NCI-H2081 (cell line): Measurements from ENCODE around the gene NFKBIE.
A peak's percentile ranks its signal among the peaks of the same experiment; 100 is the strongest.

ENCODE experiments used
- DNase-seq, 2 experiments: peaks; one replicate each; lab custom pipeline; 2025; lab: John Stamatoyannopoulos, UW

The NFKBIE gene

GRCh38 chr6:44297063-44298038, 32.0 kb upstream of the NFKBIE start:
- DNase-seq = peak; percentile 50 to 63

GRCh38 chr6:44294832-44295791, 29.8 kb upstream of the NFKBIE start:
- no peak for DNase-seq

GRCh38 chr6:44292661-44293365, 27.5 kb upstream of the NFKBIE start:
- DNase-seq = no peak

- no peak for DNase-seq
Measured at GRCh38 chr6:44291841-44292240, 26.5 kb upstream of the NFKBIE start.

- DNase-seq = no peak
Measured at GRCh38 chr6:44289726-44290260, 24.4 kb upstream of the NFKBIE start.

GRCh38 chr6:44286747-44287146, 21.4 kb upstream of the NFKBIE start:
- no peak for DNase-seq

- DNase-seq = no peak
Measured at GRCh38 chr6:44286285-44286565, 20.9 kb upstream of the NFKBIE start.

- no peak for DNase-seq
Measured at GRCh38 chr6:44285552-44286284, 20.4 kb upstream of the NFKBIE start.

- no peak for DNase-seq
Measured at GRCh38 chr6:44284867-44285266, 19.5 kb upstream of the NFKBIE start.

- DNase-seq = no peak
Measured at GRCh38 chr6:44284121-44284520, 18.8 kb upstream of the NFKBIE start.

GRCh38 chr6:44278774-44279697, 13.7 kb upstream of the NFKBIE start:
- DNase-seq = no peak

GRCh38 chr6:44278315-44278714, 13.0 kb upstream of the NFKBIE start:
- no peak for DNase-seq

GRCh38 chr6:44277763-44278162, 12.4 kb upstream of the NFKBIE start:
- no peak for DNase-seq

- DNase-seq = no peak
Measured at GRCh38 chr6:44276667-44277640, 11.6 kb upstream of the NFKBIE start.

- DNase-seq = no peak
Measured at GRCh38 chr6:44275749-44276648, 10.6 kb upstream of the NFKBIE start.

- DNase-seq = no peak
Measured at GRCh38 chr6:44275271-44275748, 10.0 kb upstream of the NFKBIE start.

GRCh38 chr6:44273617-44274016, 8.3 kb upstream of the NFKBIE start:
- no peak for DNase-seq
